Gastrocnemius medialis (tissue), 4 donors: ENCODE measurements around the gene ATAT1. TPM values are rescaled to one million over a fixed set of nuclear protein-coding genes. Genes with fewer than 3 reads are reported as not detected.
A peak's percentile ranks its signal among the peaks of the same experiment; 100 is the strongest.

Experiments
- ATAC-seq, 2 donors: fragments of 150-250 bp; one replicate each; pipeline ENCODE4 v1.9.1; 2016
- DNase-seq, 2 donors: peaks; one replicate each; pipeline ENCODE4 v3.0.0-alpha.2; 2019
- H3K27ac ChIP-seq, 4 donors: fragments of 200-600 bp; sonication (generic); 1 replicate in 1 of 4; 2 replicates in 3 of 4; pipeline ENCODE4 v1.5.1; 2016 to 2018; ENCODE audit warnings: mild to moderate bottlenecking in 2 of 4, moderate library complexity in 1 of 4
- H3K27me3 ChIP-seq, 3 donors: fragments of 200-600 bp; sonication (generic) in 2 of 3; 1 replicate in 1 of 3; 2 replicates in 2 of 3; pipeline versions ENCODE4 v1.5.1 to v1.6.0; 2016 to 2019; ENCODE audit warnings: mild to moderate bottlenecking in 1 of 3, moderate library complexity in 1 of 3
- H3K36me3 ChIP-seq, 2 donors: fragments of 200-600 bp; sonication (generic) in 1 of 2; one replicate each; pipeline ENCODE4 v1.5.1; 2017 to 2018
- H3K4me1 ChIP-seq, 2 donors: fragments of 200-600 bp; sonication (generic) in 1 of 2; one replicate each; pipeline ENCODE4 v1.5.1; 2016 to 2017; ENCODE audit warnings: mild to moderate bottlenecking in 2 of 2
- H3K4me3 ChIP-seq, 4 donors: fragments of 200-600 bp; sonication (generic) in 3 of 4; 1 replicate in 1 of 4; 2 replicates in 3 of 4; pipeline ENCODE4 v1.5.1; 2016 to 2019; ENCODE audit warnings: mild to moderate bottlenecking in 2 of 4
- H3K9me3 ChIP-seq, 3 donors: fragments of 200-600 bp; sonication (generic) in 2 of 3; 1 replicate in 1 of 3; 2 replicates in 2 of 3; pipeline ENCODE4 v1.5.1; 2016 to 2019
- CTCF ChIP-seq, 5 experiments: fragments of 450-650 bp in 3 of 5; fragments of 200-600 bp in 2 of 5; sonication (generic) in 2 of 5; IDR thresholded peaks in 4 of 5; conservative IDR thresholded peaks in 1 of 5; 1 replicate in 4 of 5; 2 replicates in 1 of 5; pipeline ENCODE4 v1.5.1; 2016 to 2019; ENCODE audit warnings: antibody characterized with exemption in 5 of 5, mild to moderate bottlenecking in 3 of 5, moderate library complexity in 3 of 5
- POLR2A ChIP-seq, 2 donors: fragments of 450-650 bp; IDR thresholded peaks; one replicate each; pipeline ENCODE4 v1.6.1; 2017; ENCODE audit warnings: antibody characterized with exemption in 2 of 2, mild to moderate bottlenecking in 2 of 2, moderate library complexity in 2 of 2
- in situ Hi-C, 4 donors: fragments of 200-750 bp; cut with MboI; loops; one replicate each; pipeline versions ENCODE4 v1.15.0 to v1.8.0; 2017; ENCODE audit warnings: low sequenced_read_pairs in 4 of 4
- intact Hi-C: fragments of 100-400 bp; cut with DNase I; formaldehyde crosslinking; loops from one replicate; pipeline ENCODE4 v1.15.1; 2023; ENCODE audit warnings: low total_unique reads
- total RNA-seq, 4 donors: library from RNA; depleted of rRNA; stranded (reverse); fragments of >200 nt; gene quantifications; one replicate each; pipeline versions ENCODE4 v1.1.0 to v1.2.3, GENCODE V29; 2016

The ATAT1 gene
- total RNA-seq = 1 to 10 TPM in 2 of 4 donors, under 1 TPM in 2; 0.73 to 7.8 (median 1.7) TPM

- DNase-seq (peak; percentile 78 to 81), ATAC-seq (peak; percentile 86 to 88)
- Histone ChIP-seq H3K9me3 (no peaks in the 10 kb centered on the region), H3K27me3 (no peaks in the 10 kb centered on the region), H3K4me1 (peaks cover 4 to 5% of the 10 kb centered on the region in 2 donors), H3K36me3 (peaks cover 0 to 52% of the 10 kb centered on the region in 2 donors), H3K27ac (peak within 1 kb of the TSS; percentile 84 to 96 (median 88)), H3K4me3 (peak within 1 kb of the TSS; percentile 45 to 68 (median 64))
- in situ Hi-C loops = no loop called here
- intact Hi-C loops = no loop called here
- TF ChIP-seq POLR2A (IDR thresholded peaks at IDR 0.05) (peak; percentile 23 to 32), CTCF (IDR thresholded peaks at IDR 0.05 in 4 of 5, conservative IDR thresholded peaks at IDR 0.05 in 1 of 5) (peak in 3 of 5 experiments; percentile 32 to 44 (median 33))
Observed at GRCh38 chr6:30626484-30627366, at the start of gene ATAT1. Gene ATAT1, plus strand, starts transcription at chr6:30626874.

GRCh38 chr6:30578051-30578450 is 48.6 kb upstream of the ATAT1 start:
- Histone ChIP-seq H3K36me3 (peaks cover 3 to 64% of the 10 kb centered on the region in 2 donors), H3K4me1 (peaks cover under 1 to 6% of the 10 kb centered on the region in 2 donors), H3K27me3 (no peaks in the 10 kb centered on the region), H3K4me3 (no peak overlapping the region), H3K27ac (no peak overlapping the region), H3K9me3 (no peaks in the 10 kb centered on the region)
- no peak for TF ChIP-seq POLR2A (IDR thresholded peaks at IDR 0.05)
- no peak for TF ChIP-seq CTCF (IDR thresholded peaks at IDR 0.05 in 4 of 5, conservative IDR thresholded peaks at IDR 0.05 in 1 of 5)
- intact Hi-C loops (no loop called here), in situ Hi-C loops (no loop called here)
- ATAC-seq = no peak
- DNase-seq = no peak

- no peak overlapping the region for H3K4me3 ChIP-seq
- intact Hi-C loops = no loop called here
- H3K27me3 ChIP-seq = no peaks in the 10 kb centered on the region
- H3K27ac ChIP-seq = no peak overlapping the region
- DNase-seq = no peak
- in situ Hi-C loops = no loop called here
- H3K9me3 ChIP-seq = no peaks in the 10 kb centered on the region
- ATAC-seq = no peak
- no peaks in the 10 kb centered on the region for H3K4me1 ChIP-seq
- H3K36me3 ChIP-seq = peaks cover 6 to 97% of the 10 kb centered on the region in 2 donors
- no peak for TF ChIP-seq CTCF (IDR thresholded peaks at IDR 0.05 in 4 of 5, conservative IDR thresholded peaks at IDR 0.05 in 1 of 5)
- TF ChIP-seq POLR2A (IDR thresholded peaks at IDR 0.05) = no peak
Observed at GRCh38 chr6:30583921-30584320, 42.8 kb upstream of the ATAT1 start.

- peak overlapping the region; percentile 61 to 77 (median 71) for H3K27ac ChIP-seq
- no peak for ATAC-seq
Observed at GRCh38 chr6:30589754-30590358, 36.8 kb upstream of the ATAT1 start.

More at GRCh38 chr6:30589754-30590358, 36.8 kb upstream of the ATAT1 start:
- intact Hi-C loops (no loop called here), in situ Hi-C loops (no loop called here)
- peaks cover 0 to 4% of the 10 kb centered on the region in 2 donors for H3K4me1 ChIP-seq
- H3K36me3 ChIP-seq = peaks cover 4 to 94% of the 10 kb centered on the region in 2 donors
- no peak for TF ChIP-seq CTCF (IDR thresholded peaks at IDR 0.05 in 4 of 5, conservative IDR thresholded peaks at IDR 0.05 in 1 of 5)
- TF ChIP-seq POLR2A (IDR thresholded peaks at IDR 0.05) = no peak
- no peaks in the 10 kb centered on the region for H3K9me3 ChIP-seq
- H3K27me3 ChIP-seq = no peaks in the 10 kb centered on the region
- no peak for DNase-seq
- H3K4me3 ChIP-seq = no peak overlapping the region
